HEK293 (cell line): ENCODE measurements around the gene GALNT15.

Experiments
- CTCF ChIA-PET: fragments of 350-600 bp; formaldehyde crosslinking; extraction: SDS; loops from one replicate; lab custom pipeline; 2021; ENCODE audit warnings: antibody characterized with exemption; lab: Yijun Ruan, JAX
- POLR2A ChIA-PET: fragments of 300-600 bp; formaldehyde crosslinking; extraction: SDS; loops from one replicate; lab custom pipeline; 2020; ENCODE audit warnings: antibody characterized with exemption, inconsistent platforms; lab: Yijun Ruan, JAX
- H3K27ac ChIP-seq: fragments of 200-500 bp; sonication (Bioruptor generic); 2 replicates; pipeline ENCODE4 v1.5.1; 2014; ENCODE audit warnings: low read depth, low read length, control low read depth, inconsistent platforms; ENCODE audit errors: extremely low read depth
- H3K36me3 ChIP-seq, 2 experiments: fragments of 200-500 bp in 1 of 2; sonication (Bioruptor generic) in 1 of 2; 1 replicate in 1 of 2; 2 replicates in 1 of 2; pipeline ENCODE4 v1.5.1; 2014 to 2017; ENCODE audit warnings: inconsistent platforms in 2 of 2, low read length in 2 of 2; ENCODE audit not compliant: control insufficient read depth in 2 of 2, insufficient read depth in 1 of 2
- H3K4me1 ChIP-seq: fragments of 200-500 bp; sonication (Bioruptor generic); 2 replicates; pipeline ENCODE4 v1.5.1; 2014; ENCODE audit warnings: mild to moderate bottlenecking, low read length, inconsistent platforms; ENCODE audit not compliant: control insufficient read depth, insufficient read depth
- H3K4me3 ChIP-seq: 2 replicates; pipeline ENCODE4 v1.5.1; 2011; ENCODE audit warnings: low read depth, mild to moderate bottlenecking, control low read depth, low read length, moderate library complexity
- H3K9me3 ChIP-seq: fragments of 200-500 bp; sonication (Bioruptor generic); 2 replicates; pipeline ENCODE4 v1.5.1; 2014; ENCODE audit warnings: low read depth, low read length, inconsistent platforms; ENCODE audit not compliant: control insufficient read depth, insufficient read depth
- BCL11A ChIP-seq: fragments of 450-650 bp; formaldehyde crosslinking; IDR thresholded peaks from 2 replicates; pipeline ENCODE4 v1.5.1; 2016; ENCODE audit warnings: low read depth, missing biosample characterization, missing genetic modification characterization
- BCL6B ChIP-seq: fragments of 450-650 bp; formaldehyde crosslinking; IDR thresholded peaks from 2 replicates; pipeline ENCODE4 v1.5.1; 2017; ENCODE audit warnings: missing biosample characterization, missing genetic modification characterization
- CTCF ChIP-seq: fragments of 450-650 bp; formaldehyde crosslinking; IDR thresholded peaks from 2 replicates; pipeline ENCODE4 v1.5.1; 2016; ENCODE audit warnings: missing biosample characterization, missing genetic modification characterization
- FEZF1 ChIP-seq: fragments of 450-650 bp; formaldehyde crosslinking; IDR thresholded peaks from 2 replicates; pipeline ENCODE4 v1.5.1; 2016; ENCODE audit warnings: missing biosample characterization, missing genetic modification characterization
- GLI4 ChIP-seq: fragments of 450-650 bp; formaldehyde crosslinking; IDR thresholded peaks from 2 replicates; pipeline ENCODE4 v1.5.1; 2016; ENCODE audit warnings: missing biosample characterization, missing genetic modification characterization
- KLF1 ChIP-seq: fragments of 450-650 bp; formaldehyde crosslinking; IDR thresholded peaks from 2 replicates; pipeline ENCODE4 v1.5.1; 2016; ENCODE audit warnings: missing biosample characterization, missing genetic modification characterization
- KLF10 ChIP-seq: fragments of 450-650 bp; IDR thresholded peaks from 2 replicates; pipeline ENCODE4 v1.5.1; 2018; ENCODE audit warnings: missing biosample characterization, mild to moderate bottlenecking, missing genetic modification characterization
- SCRT1 ChIP-seq: fragments of 450-650 bp; formaldehyde crosslinking; IDR thresholded peaks from 2 replicates; pipeline ENCODE4 v1.5.1; 2016; ENCODE audit warnings: missing biosample characterization, missing genetic modification characterization, borderline replicate concordance
- SP7 ChIP-seq: fragments of 450-650 bp; formaldehyde crosslinking; IDR thresholded peaks from 2 replicates; pipeline ENCODE4 v1.5.1; 2016; ENCODE audit warnings: missing biosample characterization, missing genetic modification characterization
- TRIM28 ChIP-seq: IDR thresholded peaks from 2 replicates; pipeline ENCODE4 v1.6.1; 2011; ENCODE audit warnings: low read length, control low read depth, borderline replicate concordance
- WT1 ChIP-seq: fragments of 450-650 bp; formaldehyde crosslinking; IDR thresholded peaks from 2 replicates; pipeline ENCODE4 v1.5.1; 2016; ENCODE audit warnings: missing biosample characterization, missing genetic modification characterization
- YY1 ChIP-seq: fragments of 450-650 bp; formaldehyde crosslinking; IDR thresholded peaks from 2 replicates; pipeline ENCODE4 v1.5.1; 2018; ENCODE audit warnings: missing biosample characterization, missing genetic modification characterization
- ZBTB7A ChIP-seq: fragments of 450-650 bp; formaldehyde crosslinking; IDR thresholded peaks from 2 replicates; pipeline ENCODE4 v1.5.1; 2016; ENCODE audit warnings: low read depth, missing biosample characterization, missing genetic modification characterization
- ZEB2 ChIP-seq: fragments of 450-650 bp; formaldehyde crosslinking; IDR thresholded peaks from 2 replicates; pipeline ENCODE4 v1.5.1; 2016; ENCODE audit warnings: missing biosample characterization, missing genetic modification characterization
- ZFP41 ChIP-seq: fragments of 450-650 bp; formaldehyde crosslinking; IDR thresholded peaks from 2 replicates; pipeline ENCODE4 v1.5.1; 2016; ENCODE audit warnings: missing biosample characterization, missing genetic modification characterization, borderline replicate concordance
- ZNF121 ChIP-seq: fragments of 450-650 bp; formaldehyde crosslinking; IDR thresholded peaks from 2 replicates; pipeline ENCODE4 v1.5.1; 2016; ENCODE audit warnings: missing biosample characterization, missing genetic modification characterization
- ZNF23 ChIP-seq: fragments of 450-650 bp; formaldehyde crosslinking; IDR thresholded peaks from 2 replicates; pipeline ENCODE4 v1.5.1; 2016; ENCODE audit warnings: missing biosample characterization, missing genetic modification characterization, borderline replicate concordance
- ZNF248 ChIP-seq: fragments of 450-650 bp; formaldehyde crosslinking; IDR thresholded peaks from 2 replicates; pipeline ENCODE4 v1.5.1; 2017; ENCODE audit warnings: missing biosample characterization, missing genetic modification characterization
- ZNF354C ChIP-seq: fragments of 450-650 bp; formaldehyde crosslinking; IDR thresholded peaks from 2 replicates; pipeline ENCODE4 v1.5.1; 2016; ENCODE audit warnings: missing biosample characterization, missing genetic modification characterization, low read depth, borderline replicate concordance
- ZNF426 ChIP-seq: fragments of 450-650 bp; formaldehyde crosslinking; IDR thresholded peaks from 2 replicates; pipeline ENCODE4 v1.5.1; 2017; ENCODE audit warnings: missing biosample characterization, missing genetic modification characterization, mild to moderate bottlenecking, inconsistent platforms, moderate library complexity
- ZNF510 ChIP-seq: fragments of 450-650 bp; formaldehyde crosslinking; IDR thresholded peaks from 2 replicates; pipeline ENCODE4 v1.5.1; 2018; ENCODE audit warnings: mild to moderate bottlenecking, missing genetic modification characterization, missing biosample characterization; ENCODE audit not compliant: insufficient replicate concordance
- ZNF521 ChIP-seq: fragments of 450-650 bp; formaldehyde crosslinking; IDR thresholded peaks from 2 replicates; pipeline ENCODE4 v1.5.1; 2017; ENCODE audit warnings: missing biosample characterization, mild to moderate bottlenecking, missing genetic modification characterization
- ZNF580 ChIP-seq: fragments of 450-650 bp; formaldehyde crosslinking; IDR thresholded peaks from 2 replicates; pipeline ENCODE4 v1.5.1; 2016; ENCODE audit warnings: missing biosample characterization, missing genetic modification characterization
- ZNF660 ChIP-seq: fragments of 450-650 bp; IDR thresholded peaks from 2 replicates; pipeline ENCODE4 v1.5.1; 2018; ENCODE audit warnings: missing biosample characterization, mild to moderate bottlenecking, missing genetic modification characterization
- ZNF670 ChIP-seq: fragments of 450-650 bp; formaldehyde crosslinking; IDR thresholded peaks from 2 replicates; pipeline ENCODE4 v1.5.1; 2016; ENCODE audit warnings: missing biosample characterization, missing genetic modification characterization, low read depth
- ZNF701 ChIP-seq: fragments of 450-650 bp; formaldehyde crosslinking; IDR thresholded peaks from 2 replicates; pipeline ENCODE4 v1.5.1; 2016; ENCODE audit warnings: missing biosample characterization, missing genetic modification characterization
- ZNF792 ChIP-seq: fragments of 450-650 bp; formaldehyde crosslinking; IDR thresholded peaks from 2 replicates; pipeline ENCODE4 v1.5.1; 2016; ENCODE audit warnings: missing biosample characterization, missing genetic modification characterization
- ZSCAN16 ChIP-seq: fragments of 450-650 bp; formaldehyde crosslinking; IDR thresholded peaks from 2 replicates; pipeline ENCODE4 v1.5.1; 2016; ENCODE audit warnings: missing biosample characterization, missing genetic modification characterization
- ZSCAN30 ChIP-seq: fragments of 450-650 bp; IDR thresholded peaks from 2 replicates; pipeline ENCODE4 v1.5.1; 2018; ENCODE audit warnings: missing biosample characterization, mild to moderate bottlenecking, missing genetic modification characterization, moderate library complexity

Gene GALNT15

GRCh38 chr3:16224325-16224724 is 49.8 kb downstream of the GALNT15 start:
- Histone ChIP-seq H3K27ac (no peak overlapping the region), H3K4me1 (no peaks in the 10 kb centered on the region), H3K4me3 (no peak overlapping the region), H3K36me3 (no peaks in the 10 kb centered on the region), H3K9me3 (no peaks in the 10 kb centered on the region)
- TF ChIP-seq ZNF23 (tag by site-specific recombination), result no peak
- POLR2A ChIA-PET, result no interaction called here
- CTCF ChIA-PET, result no interaction called here

GRCh38 chr3:16227566-16227965 is 53.1 kb downstream of the GALNT15 start:
- no peak for TF ChIP-seq ZNF521 (tag by site-specific recombination)
- TF ChIP-seq KLF1 (tag by site-specific recombination), result no peak
- TF ChIP-seq ZFP41, result no peak
- TF ChIP-seq ZNF660 (tag by site-specific recombination), result no peak
- no peak for TF ChIP-seq GLI4 (tag by site-specific recombination)
- no peak for TF ChIP-seq TRIM28
- no peak for TF ChIP-seq WT1
- no peak for TF ChIP-seq ZNF670 (tag by site-specific recombination)
- no peak for TF ChIP-seq ZNF426
- no peak for TF ChIP-seq ZNF510 (tag by site-specific recombination)
- TF ChIP-seq FEZF1 (tag by site-specific recombination), result no peak
- TF ChIP-seq ZBTB7A (tag by site-specific recombination), result no peak
- no peak for TF ChIP-seq KLF10 (tag by site-specific recombination)
- H3K4me3 ChIP-seq, result no peak overlapping the region
- H3K9me3 ChIP-seq, result no peaks in the 10 kb centered on the region
- ChIA-PET CTCF (interaction anchor here (0.7 to 1.0 kb wide), 2 partner anchors 14 to 161 kb away, joined by 3 read pairs; no protein-coding TSS in a partner anchor), POLR2A (interaction anchor here (0.7 kb wide), 2 partner anchors 138 to 970 kb away, joined by 3 to 4 read pairs; no protein-coding TSS in a partner anchor)
- H3K27ac ChIP-seq, result no peak overlapping the region
- H3K36me3 ChIP-seq, result no peaks in the 10 kb centered on the region
- H3K4me1 ChIP-seq, result no peaks in the 10 kb centered on the region

- H3K9me3 ChIP-seq, result no peaks in the 10 kb centered on the region
- no peak overlapping the region for H3K27ac ChIP-seq
- H3K36me3 ChIP-seq, result no peaks in the 10 kb centered on the region
- POLR2A ChIA-PET, result no interaction called here
- H3K4me1 ChIP-seq, result no peaks in the 10 kb centered on the region
- no peak for TF ChIP-seq ZNF121
- TF ChIP-seq ZNF248, result no peak
- no peak for TF ChIP-seq ZSCAN30 (tag by site-specific recombination)
- no peak for TF ChIP-seq SP7 (tag by site-specific recombination)
- TF ChIP-seq FEZF1 (tag by site-specific recombination), result no peak
- CTCF ChIA-PET, result no interaction called here
- no peak overlapping the region for H3K4me3 ChIP-seq
Observed at GRCh38 chr3:16229681-16230080, 55.2 kb downstream of the GALNT15 start.

- no peak overlapping the region for H3K4me3 ChIP-seq
- no peaks in the 10 kb centered on the region for H3K36me3 ChIP-seq
- H3K9me3 ChIP-seq, result no peaks in the 10 kb centered on the region
- no peaks in the 10 kb centered on the region for H3K4me1 ChIP-seq
- no peak overlapping the region for H3K27ac ChIP-seq
- ChIA-PET POLR2A (no interaction called here), CTCF (interaction anchor here (0.6 to 1.2 kb wide), 2 partner anchors 16 to 148 kb away, joined by 3 to 7 read pairs; no protein-coding TSS in a partner anchor)
- no peak for TF ChIP-seq ZNF701 (tag by site-specific recombination)
- no peak for TF ChIP-seq YY1 (tag by site-specific recombination)
- no peak for TF ChIP-seq ZNF580 (tag by site-specific recombination)
- TF ChIP-seq ZSCAN16 (tag by site-specific recombination), result no peak
- TF ChIP-seq BCL6B (tag by site-specific recombination), result no peak
- no peak for TF ChIP-seq SCRT1 (tag by site-specific recombination)
- no peak for TF ChIP-seq ZNF792 (tag by site-specific recombination)
- no peak for TF ChIP-seq ZEB2
- no peak for TF ChIP-seq CTCF (tag by site-specific recombination)
- TF ChIP-seq ZNF354C, result no peak
- TF ChIP-seq BCL11A (tag by site-specific recombination), result no peak
Observed at GRCh38 chr3:16231983-16232382, 57.5 kb downstream of the GALNT15 start.
